GM19397 (cell line): ENCODE measurements around the gene LYVE1.
A peak's percentile ranks its signal among the peaks of the same experiment; 100 is the strongest.
"Not testable (repeated sequence)": the region's sequence is repeated elsewhere in the genome, so short reads cannot be mapped to it uniquely, and the experiment has no call there.

Source experiments
- ATAC-seq: cut with Tn5 transposase; IDR thresholded peaks from one replicate; pipeline ENCODE4 v1.9.1; 2021; ENCODE audit warnings: mild to moderate bottlenecking, moderate library complexity; ENCODE audit not compliant: unreplicated experiment

The LYVE1 gene

GRCh38 chr11:10568486-10568941 lies at the start of gene LYVE1:
TSS of gene LYVE1 (minus strand) at chr11:10568665. CDS start at chr11:10568532, 133 bp downstream.
- ATAC-seq = no peak

GRCh38 chr11:10617551-10617950 lies 49.1 kb upstream of the LYVE1 start:
- ATAC-seq = no peak

GRCh38 chr11:10611979-10612862 lies 43.8 kb upstream of the LYVE1 start:
- no peak for ATAC-seq

- no peak for ATAC-seq
These were observed 41.2 kb upstream of the LYVE1 start for GRCh38 chr11:10609636-10610035.

- no peak for ATAC-seq
These were observed 40.1 kb upstream of the LYVE1 start for GRCh38 chr11:10608584-10608983.

GRCh38 chr11:10607462-10608132 lies 39.1 kb upstream of the LYVE1 start:
- no peak for ATAC-seq

- ATAC-seq = peak; percentile 59
These were observed 38.2 kb upstream of the LYVE1 start for GRCh38 chr11:10606536-10607208.

- no peak for ATAC-seq
These were observed 37.5 kb upstream of the LYVE1 start for GRCh38 chr11:10605941-10606381.

- no peak for ATAC-seq
These were observed 36.3 kb upstream of the LYVE1 start for GRCh38 chr11:10604798-10605197.

- ATAC-seq = no peak
These were observed 35.9 kb upstream of the LYVE1 start for GRCh38 chr11:10604340-10604748.

GRCh38 chr11:10603721-10604297 lies 35.3 kb upstream of the LYVE1 start:
- no peak for ATAC-seq

GRCh38 chr11:10602945-10603344 lies 34.5 kb upstream of the LYVE1 start:
- ATAC-seq = no peak

GRCh38 chr11:10602366-10602765 lies 33.9 kb upstream of the LYVE1 start:
- ATAC-seq = no peak

- ATAC-seq = no peak
These were observed 33.4 kb upstream of the LYVE1 start for GRCh38 chr11:10601837-10602236.

- ATAC-seq = no peak
These were observed 32.2 kb upstream of the LYVE1 start for GRCh38 chr11:10600570-10601248.

- no peak for ATAC-seq
These were observed 31.1 kb upstream of the LYVE1 start for GRCh38 chr11:10599388-10600175.

GRCh38 chr11:10598816-10599215 lies 30.4 kb upstream of the LYVE1 start:
- no peak for ATAC-seq

- no peak for ATAC-seq
These were observed 29.4 kb upstream of the LYVE1 start for GRCh38 chr11:10597877-10598351.

- not testable (repeated sequence) for ATAC-seq
These were observed 27.4 kb upstream of the LYVE1 start for GRCh38 chr11:10595840-10596239.

- ATAC-seq = no peak
These were observed 25.9 kb upstream of the LYVE1 start for GRCh38 chr11:10594407-10594806.
